HepG2 (cell line): ENCODE measurements around the gene GFY. TPM values are rescaled to one million over a fixed set of nuclear protein-coding genes. Genes with fewer than 3 reads are reported as not detected.

ENCODE experiments used
- ATAC-seq: fragments of 200-7000 bp; cut with Tn5 transposase; 3 replicates; pipeline ENCODE4 v1.9.1; 2020; ENCODE audit warnings: mild to moderate bottlenecking, moderate library complexity
- BruUV-seq: library from RNA; stranded (reverse); fragments of 400-500 nt; replicated peaks from 2 replicates; lab custom pipeline; 2021; lab: Mats Ljungman, UMichigan
- CTCF ChIA-PET: fragments of 300-600 bp; formaldehyde crosslinking; extraction: SDS; loops from one replicate; lab custom pipeline; 2021; ENCODE audit warnings: low total read pairs, inconsistent platforms, low intra/inter-chr PET ratio; lab: Yijun Ruan, JAX
- POLR2A ChIA-PET: fragments of 350-600 bp; sonication (Branson Sonifier 250); formaldehyde crosslinking; loops from one replicate; lab custom pipeline; 2020; ENCODE audit warnings: antibody characterized with exemption, inconsistent platforms; lab: Yijun Ruan, JAX
- DNase-seq: peaks from one replicate; pipeline ENCODE4 v3.0.0-alpha.2; 2015; ENCODE audit warnings: low spot score
- FAIRE-seq: peaks from 3 replicates; lab custom pipeline; 2011; peaks lifted over from hg19 to GRCh38; lab: Jason Lieb, UNC
- H2AFZ ChIP-seq: one replicate; pipeline ENCODE4 v1.6.1; 2011; ENCODE audit warnings: low read length, inconsistent platforms
- H3K27ac ChIP-seq: fragments of 300-600 bp; 3 replicates; pipeline ENCODE4 v1.8.0; 2011; ENCODE audit warnings: mixed run types, mild to moderate bottlenecking, mixed read lengths, low read length, inconsistent platforms; ENCODE audit not compliant: insufficient read depth; ENCODE audit errors: extremely low read length
- H3K27me3 ChIP-seq, 2 experiments: fragments of 200-600 bp in 1 of 2; 2 replicates in 1 of 2; 3 replicates in 1 of 2; pipeline versions ENCODE4 v1.6.0 to v1.8.0; 2011; ENCODE audit warnings: low read length in 2 of 2, mild to moderate bottlenecking in 2 of 2, moderate library complexity in 2 of 2, inconsistent platforms in 1 of 2; ENCODE audit not compliant: insufficient read depth in 2 of 2, control insufficient read depth in 1 of 2
- H3K36me3 ChIP-seq, 2 experiments: fragments of 200-600 bp in 1 of 2; replicated peaks in 1 of 2; 2 replicates in 1 of 2; 3 replicates in 1 of 2; pipeline versions ENCODE4 v1.5.1 to v1.8.0; 2011; ENCODE audit warnings: low read length in 2 of 2, inconsistent platforms in 1 of 2; ENCODE audit not compliant: insufficient read depth in 2 of 2, control insufficient read depth in 1 of 2
- H3K4me1 ChIP-seq: 2 replicates; pipeline ENCODE4 v1.5.1; 2012; ENCODE audit warnings: low read length, inconsistent platforms; ENCODE audit not compliant: insufficient read depth
- H3K4me2 ChIP-seq: 2 replicates; pipeline ENCODE4 v1.6.0; 2011; ENCODE audit warnings: low read depth, low read length, inconsistent platforms
- H3K4me3 ChIP-seq, 3 experiments: fragments of 200-600 bp in 1 of 3; sonication (generic), shearing (Covaris generic) in 1 of 3; replicated peaks in 1 of 3; 2 replicates each; pipeline ENCODE4 v1.5.1; 2011 to 2016; ENCODE audit warnings: low read length in 3 of 3, inconsistent platforms in 2 of 3, low read depth in 2 of 3, mild to moderate bottlenecking in 2 of 3, control low read depth in 1 of 3, mixed read lengths in 1 of 3; ENCODE audit not compliant: insufficient read depth in 1 of 3
- H3K79me2 ChIP-seq: one replicate; pipeline ENCODE4 v1.6.1; 2011; ENCODE audit warnings: low read length, inconsistent platforms; ENCODE audit not compliant: insufficient read depth
- H3K9ac ChIP-seq: 2 replicates; pipeline ENCODE4 v1.6.0; 2011; ENCODE audit warnings: mild to moderate bottlenecking, low read depth, low read length, inconsistent platforms; ENCODE audit not compliant: insufficient read depth
- H3K9me3 ChIP-seq: 2 replicates; pipeline ENCODE4 v1.5.1; 2012; ENCODE audit warnings: mild to moderate bottlenecking, low read length
- H4K20me1 ChIP-seq: 2 replicates; pipeline ENCODE4 v1.6.0; 2011; ENCODE audit warnings: inconsistent platforms, mild to moderate bottlenecking, low read length, moderate library complexity; ENCODE audit not compliant: insufficient read depth
- ATF2 ChIP-seq: sonication (generic); formaldehyde crosslinking; IDR thresholded peaks from 2 replicates; pipeline ENCODE4 v1.4.0; 2020; ENCODE audit warnings: missing genetic modification reagents
- GATAD1 ChIP-seq: IDR thresholded peaks from 2 replicates; pipeline ENCODE4 v1.6.1; 2016; ENCODE audit warnings: missing genetic modification reagents, missing compliant biosample characterization
- IRF1 ChIP-seq: sonication (generic); formaldehyde crosslinking; IDR thresholded peaks from 2 replicates; pipeline ENCODE4 v1.4.0; 2020; ENCODE audit warnings: low read depth, mild to moderate bottlenecking, missing genetic modification reagents
- MAF1 ChIP-seq: sonication (generic); formaldehyde crosslinking; IDR thresholded peaks from 2 replicates; pipeline ENCODE4 v1.5.0; 2020; ENCODE audit warnings: missing genetic modification reagents, borderline replicate concordance
- MED13 ChIP-seq: sonication (generic); formaldehyde crosslinking; IDR thresholded peaks from 2 replicates; pipeline ENCODE4 v1.5.0; 2020; ENCODE audit warnings: missing genetic modification reagents
- NFYC ChIP-seq: IDR thresholded peaks from 2 replicates; pipeline ENCODE4 v1.6.1; 2016; ENCODE audit warnings: missing genetic modification reagents, missing compliant biosample characterization
- NONO ChIP-seq, 2 experiments: fragments of 450-650 bp in 1 of 2; sonication (generic) in 1 of 2; formaldehyde crosslinking in 1 of 2; IDR thresholded peaks in 1 of 2; conservative IDR thresholded peaks in 1 of 2; 2 replicates each; pipeline versions ENCODE4 v1.6.1 to v1.8.0; 2017 to 2022; ENCODE audit warnings: mild to moderate bottlenecking in 1 of 2, missing genetic modification reagents in 1 of 2, moderate library complexity in 1 of 2
- SALL2 ChIP-seq: sonication (generic); formaldehyde crosslinking; IDR thresholded peaks from 2 replicates; pipeline ENCODE4 v1.8.1; 2023; ENCODE audit warnings: mild to moderate bottlenecking, missing genetic modification reagents, inconsistent platforms
- SRSF9 ChIP-seq: fragments of 200-400 bp; formaldehyde crosslinking; IDR thresholded peaks from 2 replicates; pipeline ENCODE4 v1.6.1; 2018; ENCODE audit warnings: borderline replicate concordance, mild to moderate bottlenecking, low read depth, low read length; ENCODE audit not compliant: insufficient read depth, poor library complexity, severe bottlenecking
- ZNF280B ChIP-seq: sonication (generic); formaldehyde crosslinking; IDR thresholded peaks from 2 replicates; pipeline ENCODE4 v1.5.0; 2020; ENCODE audit warnings: missing genetic modification reagents, mild to moderate bottlenecking, borderline replicate concordance
- ZNF460 ChIP-seq: sonication (generic); formaldehyde crosslinking; IDR thresholded peaks from 2 replicates; pipeline ENCODE4 v1.5.1; 2020; ENCODE audit warnings: missing genetic modification reagents, mild to moderate bottlenecking, borderline replicate concordance
- ZNF513 ChIP-seq: sonication (generic); formaldehyde crosslinking; conservative IDR thresholded peaks from 2 replicates; pipeline ENCODE4 v1.5.0; 2020; ENCODE audit warnings: missing genetic modification reagents
- ZNF598 ChIP-seq: sonication (generic); formaldehyde crosslinking; IDR thresholded peaks from 2 replicates; pipeline ENCODE4 v1.5.1; 2020; ENCODE audit warnings: mild to moderate bottlenecking, missing genetic modification reagents, borderline replicate concordance
- ZNF687 ChIP-seq: sonication (generic); formaldehyde crosslinking; IDR thresholded peaks from 2 replicates; pipeline ENCODE4 v1.5.1; 2020; ENCODE audit warnings: mild to moderate bottlenecking, missing genetic modification reagents, moderate library complexity
- ZNF720 ChIP-seq: sonication (generic); formaldehyde crosslinking; IDR thresholded peaks from 2 replicates; pipeline ENCODE4 v1.4.0; 2020; ENCODE audit warnings: missing genetic modification reagents
- WGBS: methylation state at CpG from one replicate; pipeline ENCODE4 v1.1.6; 2017; ENCODE audit warnings: low lambda C conversion rate; 5-methylcytosine and 5-hydroxymethylcytosine counted together
- in situ Hi-C: cut with HindIII; loops from 2 replicates; pipeline ENCODE4 v1.10.0; 2017; ENCODE audit warnings: low pct_unique_long_range_greater_than_20kb; ENCODE audit not compliant: extremely low pct_ligation_motif_present
- intact Hi-C: fragments of 100-400 bp; cut with micrococcal nuclease; formaldehyde crosslinking; loops from one replicate; pipeline ENCODE4 v1.10.0; 2022; ENCODE audit not compliant: unreplicated experiment
- polyA plus RNA-seq, 8 experiments: library from polyadenylated mRNA; depleted of rRNA in 3 of 8; stranded (reverse) in 7 of 8; unstranded in 1 of 8; fragments of >200 nt; fragmentation: Illumina TruSeq in 4 of 8; extraction: Trizol in 4 of 8; gene quantifications; 2 replicates each; pipeline versions ENCODE4 v1.2.1 to v1.2.3, GENCODE V29; 2011 to 2016; ENCODE audit warnings: low read depth in 4 of 8, missing spikeins in 1 of 8, mixed read lengths in 1 of 8; ENCODE audit not compliant: insufficient read depth in 1 of 8
- total RNA-seq, 5 experiments: library from RNA; depleted of rRNA; stranded (reverse); fragments of >200 nt; fragmentation: Illumina TruSeq; extraction: Trizol; gene quantifications; 2 replicates each; pipeline ENCODE4 v1.2.3, GENCODE V29; 2016; ENCODE audit warnings: low read depth in 1 of 5

GFY gene
- total and polyA plus RNA-seq, 2 of the 13 experiments (the other 11 are each of a cell fraction or from before 2014, with no cell fraction given) = not detected

- H3K27me3 ChIP-seq = peaks cover 12 to 85% of the 10 kb centered on the region in 2 experiments
- H4K20me1 ChIP-seq = no peaks in the 10 kb centered on the region
- no peak overlapping the region for H3K9ac ChIP-seq
- H3K4me3 ChIP-seq = no peak overlapping the region
- no peak overlapping the region for H3K4me2 ChIP-seq
- FAIRE-seq (no peak), DNase-seq (no peak), ATAC-seq (no peak)
- no peak overlapping the region for H2AFZ ChIP-seq
- intact Hi-C loops (loop anchor here (5.0 kb wide), 1 partner anchor 35 kb away; no protein-coding TSS in a partner anchor), in situ Hi-C loops (loop anchor here (5.0 kb wide), 1 partner anchor 35 kb away; no protein-coding TSS in a partner anchor)
- 43% methylated on average over 11 of the region's 12 CpGs for WGBS
- ChIA-PET CTCF (no interaction called here), POLR2A (no interaction called here)
- no peaks in the 10 kb centered on the region for H3K9me3 ChIP-seq
- BruUV-seq = no TSS peak
- no peaks in the 10 kb centered on the region for H3K79me2 ChIP-seq
- peaks cover 16% of the 10 kb centered on the region for H3K4me1 ChIP-seq
- H3K27ac ChIP-seq = no peak overlapping the region
- H3K36me3 ChIP-seq = no peaks in the 10 kb centered on the region
- TF ChIP-seq SRSF9 = no peak
- TF ChIP-seq ATF2 (CRISPR knock-in tag) = no peak
- no peak for TF ChIP-seq MED13 (CRISPR knock-in tag)
- no peak for TF ChIP-seq NFYC (CRISPR knock-in tag)
- no peak for TF ChIP-seq NONO (IDR thresholded peaks at IDR 0.05)
- TF ChIP-seq NONO (CRISPR knock-in tag; conservative IDR thresholded peaks at IDR 0.05) = no peak
- TF ChIP-seq ZNF598 (CRISPR knock-in tag) = no peak
- TF ChIP-seq MAF1 (CRISPR knock-in tag) = no peak
- TF ChIP-seq ZNF720 (CRISPR knock-in tag) = no peak
- TF ChIP-seq ZNF687 (CRISPR knock-in tag) = no peak
- no peak for TF ChIP-seq SALL2 (CRISPR knock-in tag)
- TF ChIP-seq ZNF460 = no peak
- no peak for TF ChIP-seq IRF1 (CRISPR knock-in tag)
- TF ChIP-seq ZNF513 = no peak
- no peak for TF ChIP-seq ZNF280B (CRISPR knock-in tag)
- no peak for TF ChIP-seq GATAD1 (CRISPR knock-in tag)
Observed at GRCh38 chr19:49427339-49427738, 2.2 kb downstream of the GFY start.
